Naive B cell (primary cell): ENCODE results near the gene COPZ2. TPM values are rescaled to one million over a fixed set of nuclear protein-coding genes. Genes with fewer than 3 reads are reported as not detected.

ENCODE experiments used
- ATAC-seq, 2 donors: fragments of 150-1000 bp; cut with Tn5 transposase; 2 replicates each; pipeline ENCODE4 v1.10.0; 2021; ENCODE audit warnings: low read depth in 2 of 2, mild to moderate bottlenecking in 2 of 2, moderate library complexity in 2 of 2
- DNase-seq: peaks from one replicate; pipeline ENCODE4 v3.0.0; 2022
- H3K27ac Mint-ChIP-seq, 6 donors: one replicate each; pipeline ENCODE4 v1.8.0; 2020 to 2022; ENCODE audit warnings: mild to moderate bottlenecking in 6 of 6, mixed read lengths in 6 of 6, moderate library complexity in 5 of 6, inconsistent platforms in 2 of 6
- H3K27me3 Mint-ChIP-seq, 3 donors: one replicate each; pipeline ENCODE4 v1.8.0; 2021 to 2022; ENCODE audit warnings: mixed read lengths in 3 of 3, mild to moderate bottlenecking in 1 of 3
- H3K36me3 Mint-ChIP-seq, 2 donors: one replicate each; pipeline ENCODE4 v1.8.0; 2020 to 2022; ENCODE audit warnings: mixed read lengths in 2 of 2, inconsistent platforms in 1 of 2, mild to moderate bottlenecking in 1 of 2
- H3K4me1 Mint-ChIP-seq, 3 donors: one replicate each; pipeline ENCODE4 v1.8.0; 2020 to 2022; ENCODE audit warnings: mixed read lengths in 3 of 3, inconsistent platforms in 1 of 3, mild to moderate bottlenecking in 1 of 3, moderate library complexity in 1 of 3
- H3K4me3 Mint-ChIP-seq, 8 donors: one replicate each; pipeline ENCODE4 v1.8.0; 2020 to 2022; ENCODE audit warnings: mild to moderate bottlenecking in 8 of 8, mixed read lengths in 8 of 8, moderate library complexity in 8 of 8, inconsistent platforms in 2 of 8
- H3K9me3 Mint-ChIP-seq, 7 donors: one replicate each; pipeline ENCODE4 v1.8.0; 2020 to 2022; ENCODE audit warnings: mixed read lengths in 7 of 7, mild to moderate bottlenecking in 5 of 7, inconsistent platforms in 2 of 7, moderate library complexity in 1 of 7
- polyA plus RNA-seq, 6 donors: library from polyadenylated mRNA; unstranded; fragments of 300-500 nt; fragmentation: Illumina TruSeq; gene quantifications; one replicate each; pipeline ENCODE4 v1.2.3, GENCODE V29; 2021; ENCODE audit warnings: low read depth in 6 of 6

The COPZ2 gene
- polyA plus RNA-seq, 6 donors from 2014 or later: 0.81 to 2.5 (median 1.6) TPM; not detected in 1

DNA sequence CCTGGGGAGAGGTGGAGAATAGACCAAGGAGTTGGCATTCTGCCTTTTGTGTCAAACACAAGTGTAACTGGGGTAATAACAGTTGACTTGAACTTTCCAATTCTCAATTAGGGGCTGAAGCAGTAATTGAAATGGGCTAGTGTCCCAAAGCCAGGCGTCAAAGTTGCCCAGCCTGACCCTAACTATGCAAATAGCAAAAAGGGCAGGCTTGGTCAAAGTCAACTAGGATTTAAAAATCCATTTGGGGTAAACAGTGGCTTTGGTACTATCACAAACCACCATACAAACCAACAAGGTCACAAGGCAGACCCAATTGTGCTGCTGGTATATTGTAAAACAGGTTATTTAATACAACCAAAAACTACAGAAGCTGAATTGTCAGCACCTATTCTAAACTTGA lies 28.6 kb upstream of the COPZ2 start:
- DNase-seq (no peak), ATAC-seq (no peak)
- H3K4me3 Mint-ChIP-seq: no peak overlapping the region
- no peaks in the 10 kb centered on the region for H3K4me1 Mint-ChIP-seq
- peaks cover 0 to 8% of the 10 kb centered on the region in 2 donors for H3K36me3 Mint-ChIP-seq
- H3K27ac Mint-ChIP-seq: no peak overlapping the region
- no peaks in the 10 kb centered on the region for H3K27me3 Mint-ChIP-seq
- H3K9me3 Mint-ChIP-seq: no peaks in the 10 kb centered on the region

- H3K9me3 Mint-ChIP-seq: no peaks in the 10 kb centered on the region
- peak overlapping the region in 1 of 6 donors; percentile 26 for H3K27ac Mint-ChIP-seq
- H3K27me3 Mint-ChIP-seq: no peaks in the 10 kb centered on the region
- ATAC-seq: no peak
- H3K36me3 Mint-ChIP-seq: peaks cover 5 to 18% of the 10 kb centered on the region in 2 donors
- peaks cover 2 to 4% (median 3%) of the 10 kb centered on the region in 3 donors for H3K4me1 Mint-ChIP-seq
- DNase-seq: no peak
- no peak overlapping the region for H3K4me3 Mint-ChIP-seq
These were observed 27.0 kb upstream of the COPZ2 start for GRCh38 chr17:48064638-48065037.

GRCh38 chr17:48062273-48062672 lies 24.7 kb upstream of the COPZ2 start:
- DNase-seq (no peak), ATAC-seq (no peak)
- H3K4me1 Mint-ChIP-seq: peaks cover 4 to 6% (median 5%) of the 10 kb centered on the region in 3 donors
- peak overlapping the region in 1 of 6 donors; percentile 66 for H3K27ac Mint-ChIP-seq
- no peaks in the 10 kb centered on the region for H3K9me3 Mint-ChIP-seq
- H3K4me3 Mint-ChIP-seq: no peak overlapping the region
- peaks cover 18 to 19% of the 10 kb centered on the region in 2 donors for H3K36me3 Mint-ChIP-seq
- no peaks in the 10 kb centered on the region for H3K27me3 Mint-ChIP-seq

DNA sequence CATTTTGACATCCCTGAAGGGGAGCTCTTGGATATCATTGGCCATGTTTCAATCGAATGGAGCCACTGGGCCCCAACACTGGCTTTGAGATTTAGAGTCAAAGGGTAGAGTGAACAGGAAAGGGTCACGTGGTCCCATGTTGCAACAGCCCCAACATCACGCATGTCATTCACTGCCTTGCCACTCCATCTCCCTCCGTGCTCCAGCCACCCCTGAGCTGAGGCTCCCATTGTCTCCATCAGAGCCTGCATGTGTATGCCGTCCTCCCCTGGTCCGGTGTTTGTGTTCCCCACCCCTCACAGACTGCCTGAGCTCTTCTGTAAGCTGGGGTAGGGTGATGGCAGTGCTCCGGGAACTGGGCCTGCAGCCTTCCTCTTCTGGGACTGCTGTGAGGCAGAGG lies 22.7 kb upstream of the COPZ2 start:
- Mint-ChIP-seq H3K27ac (no peak overlapping the region), H3K4me1 (peaks cover 20 to 23% (median 22%) of the 10 kb centered on the region in 3 donors), H3K9me3 (no peaks in the 10 kb centered on the region), H3K36me3 (peaks cover 14 to 30% of the 10 kb centered on the region in 2 donors), H3K27me3 (no peaks in the 10 kb centered on the region), H3K4me3 (no peak overlapping the region)
- ATAC-seq (no peak), DNase-seq (no peak)

GRCh38 chr17:48059125-48059668 lies 21.6 kb upstream of the COPZ2 start:
- DNase-seq: no peak

GRCh38 chr17:48058393-48059124 lies 21.0 kb upstream of the COPZ2 start:
- peaks cover 14 to 30% of the 10 kb centered on the region in 2 donors for H3K36me3 Mint-ChIP-seq
- H3K9me3 Mint-ChIP-seq: no peaks in the 10 kb centered on the region
- H3K4me3 Mint-ChIP-seq: peak overlapping the region in 1 of 8 donors; percentile 35
- ATAC-seq (no peak), DNase-seq (no peak)
- H3K27ac Mint-ChIP-seq: peak overlapping the region in 1 of 6 donors; percentile 72
- peaks cover 26 to 31% (median 31%) of the 10 kb centered on the region in 3 donors for H3K4me1 Mint-ChIP-seq
- no peaks in the 10 kb centered on the region for H3K27me3 Mint-ChIP-seq

More at GRCh38 chr17:48059125-48059668, 21.6 kb upstream of the COPZ2 start:
- Mint-ChIP-seq H3K27ac (peak overlapping the region in 2 of 6 donors; percentile 61 to 72), H3K27me3 (no peaks in the 10 kb centered on the region), H3K9me3 (no peaks in the 10 kb centered on the region), H3K4me1 (peaks cover 25 to 28% (median 27%) of the 10 kb centered on the region in 3 donors), H3K36me3 (peaks cover 14 to 30% of the 10 kb centered on the region in 2 donors), H3K4me3 (peak overlapping the region in 1 of 8 donors; percentile 35)
- no peak for ATAC-seq

DNA sequence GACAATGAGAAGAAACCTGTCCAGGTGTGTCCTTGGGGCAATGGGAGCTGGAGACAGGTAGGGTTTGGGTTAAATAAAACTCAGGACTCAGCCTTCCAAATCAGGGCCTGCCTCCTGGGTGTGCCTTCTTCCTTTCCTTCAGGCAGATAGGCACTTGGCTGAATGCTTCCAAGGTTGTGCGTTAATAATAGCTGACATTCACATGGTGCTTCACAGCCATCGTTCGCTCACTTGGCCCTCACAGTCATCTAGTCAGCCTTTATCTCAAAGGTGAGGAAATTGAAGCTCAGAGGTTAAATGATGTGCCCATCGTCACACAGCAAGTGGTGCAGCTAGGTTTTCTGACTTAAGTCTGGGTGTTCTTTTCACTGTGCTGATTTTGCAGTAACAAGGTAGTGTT lies 20.0 kb upstream of the COPZ2 start:
- peaks cover 14 to 30% of the 10 kb centered on the region in 2 donors for H3K36me3 Mint-ChIP-seq
- ATAC-seq (no peak), DNase-seq (no peak)
- H3K27me3 Mint-ChIP-seq: no peaks in the 10 kb centered on the region
- H3K27ac Mint-ChIP-seq: peak overlapping the region in 1 of 6 donors; percentile 14
- peaks cover 32 to 41% (median 40%) of the 10 kb centered on the region in 3 donors for H3K4me1 Mint-ChIP-seq
- H3K4me3 Mint-ChIP-seq: no peak overlapping the region
- no peaks in the 10 kb centered on the region for H3K9me3 Mint-ChIP-seq

DNA sequence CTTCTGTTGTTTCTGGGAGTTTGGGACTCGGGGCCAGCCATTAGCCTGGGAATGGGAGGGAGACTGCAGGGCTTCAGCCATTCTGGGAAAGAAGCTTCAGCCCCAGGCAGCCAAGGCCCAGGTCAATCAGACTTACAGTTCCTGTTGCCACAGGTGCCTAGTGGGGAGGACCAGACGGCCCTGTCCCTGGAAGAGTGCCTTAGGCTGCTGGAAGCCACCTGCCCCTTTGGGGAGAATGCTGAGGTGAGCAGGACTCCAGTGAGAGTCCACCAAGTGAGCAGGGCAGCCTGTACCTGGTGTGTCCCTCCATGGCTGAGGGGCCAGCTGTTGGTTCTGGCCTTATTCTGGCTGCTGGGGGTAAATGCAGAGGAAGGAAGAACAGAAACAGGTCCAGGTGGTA lies 19.3 kb upstream of the COPZ2 start:
- Mint-ChIP-seq H3K27me3 (no peaks in the 10 kb centered on the region), H3K36me3 (peaks cover 14 to 30% of the 10 kb centered on the region in 2 donors), H3K4me1 (peaks cover 38 to 48% (median 48%) of the 10 kb centered on the region in 3 donors), H3K4me3 (no peak overlapping the region), H3K9me3 (no peaks in the 10 kb centered on the region), H3K27ac (peak overlapping the region in 4 of 6 donors; percentile 10 to 86 (median 58))
- ATAC-seq (no peak), DNase-seq (no peak)

- peaks cover 40 to 53% (median 53%) of the 10 kb centered on the region in 3 donors for H3K4me1 Mint-ChIP-seq
- peaks cover 10 to 30% of the 10 kb centered on the region in 2 donors for H3K36me3 Mint-ChIP-seq
- DNase-seq (no peak), ATAC-seq (no peak)
- peak overlapping the region; percentile 0 to 91 (median 51) for H3K27ac Mint-ChIP-seq
- H3K27me3 Mint-ChIP-seq: no peaks in the 10 kb centered on the region
- H3K4me3 Mint-ChIP-seq: peak overlapping the region in 4 of 8 donors; percentile 16 to 66 (median 52)
- H3K9me3 Mint-ChIP-seq: no peaks in the 10 kb centered on the region
These were observed 18.7 kb upstream of the COPZ2 start for GRCh38 chr17:48056246-48056745.

DNA sequence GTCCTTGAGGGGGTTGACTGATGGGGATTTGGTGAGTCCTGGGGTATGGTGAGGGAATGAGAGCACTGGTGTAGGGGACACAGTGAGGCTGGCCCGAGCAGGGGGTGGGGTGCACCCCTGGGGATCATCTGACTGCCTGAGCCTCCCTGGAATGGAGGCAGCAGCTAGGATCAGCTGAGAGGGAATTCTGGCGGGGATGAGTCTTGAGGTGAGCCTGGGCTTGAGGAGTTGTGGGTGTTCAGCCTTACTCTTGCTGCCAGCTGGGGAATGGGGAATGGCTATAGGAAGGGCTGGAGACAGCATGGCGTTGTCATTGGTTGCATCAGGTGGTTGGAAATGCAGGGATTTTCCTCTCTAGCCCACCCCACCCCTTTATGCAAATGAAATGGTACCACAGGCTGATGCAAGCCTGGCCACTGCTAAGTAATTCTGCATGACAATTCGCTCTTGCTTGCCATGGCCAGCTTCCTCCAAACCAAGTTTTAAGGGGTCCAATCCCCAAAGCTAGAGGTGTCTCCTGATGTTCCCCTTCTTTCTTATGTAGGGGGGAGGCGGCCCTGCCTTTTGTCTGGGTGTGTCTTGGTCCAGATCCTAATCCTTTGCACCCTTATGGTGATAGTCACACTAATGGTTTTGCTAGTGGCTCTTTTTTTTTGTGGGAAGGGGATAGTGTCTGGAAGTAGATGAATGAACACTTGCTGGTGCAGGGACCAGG lies 18.1 kb upstream of the COPZ2 start:
- no peaks in the 10 kb centered on the region for H3K27me3 Mint-ChIP-seq
- H3K4me1 Mint-ChIP-seq: peaks cover 42 to 60% (median 59%) of the 10 kb centered on the region in 3 donors
- peaks cover 6 to 30% of the 10 kb centered on the region in 2 donors for H3K36me3 Mint-ChIP-seq
- H3K4me3 Mint-ChIP-seq: peak overlapping the region; percentile 28 to 84 (median 62)
- H3K27ac Mint-ChIP-seq: peak overlapping the region; percentile 29 to 91 (median 82)
- peak; percentile 70 to 73 for ATAC-seq
- H3K9me3 Mint-ChIP-seq: no peaks in the 10 kb centered on the region
- DNase-seq: no peak

DNA sequence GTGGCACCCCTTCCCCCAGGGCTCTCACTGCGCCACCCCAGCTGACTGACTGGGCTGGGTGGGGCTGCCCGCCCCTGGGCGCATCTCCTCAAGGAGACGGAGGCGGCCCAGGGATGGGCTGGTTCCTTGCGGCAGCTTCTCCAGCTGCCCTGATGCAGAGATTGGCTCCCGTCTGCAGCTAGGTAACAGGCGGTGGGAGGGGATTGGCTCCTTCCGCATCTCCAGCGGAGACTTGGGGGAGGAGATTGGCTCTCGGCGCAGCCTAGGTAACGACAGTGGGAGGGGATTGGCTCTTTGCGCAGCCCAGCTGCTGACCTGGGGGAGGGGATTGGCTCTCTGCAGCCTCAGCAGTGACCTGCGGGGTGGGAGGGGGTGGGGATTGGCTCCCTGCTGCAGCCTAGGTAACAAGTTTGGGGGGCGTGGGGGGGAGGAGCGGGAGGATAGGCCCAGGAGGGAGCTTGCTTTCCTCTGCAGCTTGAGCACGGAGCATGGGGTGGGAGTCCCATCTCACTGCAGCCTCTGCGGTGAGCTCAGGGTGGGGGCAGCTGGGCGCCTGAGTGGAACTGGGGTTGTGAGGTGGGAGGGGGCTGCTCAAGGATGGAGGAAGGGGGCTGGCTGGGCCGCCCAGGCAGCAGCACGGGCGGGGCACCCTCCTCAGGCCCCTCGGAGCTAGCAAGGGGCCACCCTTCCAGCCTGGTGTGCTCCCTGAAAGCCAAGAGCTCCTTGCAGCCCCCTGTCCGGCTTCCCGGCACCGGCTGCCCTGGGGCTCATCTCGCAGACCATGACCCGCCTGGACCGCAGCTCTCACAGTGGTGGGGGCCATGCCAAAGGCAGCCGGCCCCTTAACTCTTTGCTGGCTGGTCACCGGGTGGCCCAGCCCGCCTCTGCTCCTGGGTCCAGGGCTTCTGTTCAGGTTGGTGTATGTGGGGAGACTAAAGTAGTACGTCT lies 16.9 kb upstream of the COPZ2 start:
- peak overlapping the region in 3 of 8 donors; percentile 45 to 66 (median 59) for H3K4me3 Mint-ChIP-seq
- peak overlapping the region in 4 of 6 donors; percentile 15 to 86 (median 54) for H3K27ac Mint-ChIP-seq
- no peaks in the 10 kb centered on the region for H3K9me3 Mint-ChIP-seq
- H3K27me3 Mint-ChIP-seq: no peaks in the 10 kb centered on the region
- no peak for DNase-seq
- no peak for ATAC-seq
- peaks cover 47 to 66% (median 66%) of the 10 kb centered on the region in 3 donors for H3K4me1 Mint-ChIP-seq
- H3K36me3 Mint-ChIP-seq: peaks cover 0 to 23% of the 10 kb centered on the region in 2 donors

- no peaks in the 10 kb centered on the region for H3K9me3 Mint-ChIP-seq
These were observed 16.2 kb upstream of the COPZ2 start for GRCh38 chr17:48053758-48054237.

More at GRCh38 chr17:48053758-48054237, 16.2 kb upstream of the COPZ2 start:
- H3K4me3 Mint-ChIP-seq: peak overlapping the region in 2 of 8 donors; percentile 53 to 56
- ATAC-seq (no peak), DNase-seq (no peak)
- H3K36me3 Mint-ChIP-seq: peaks cover 0 to 16% of the 10 kb centered on the region in 2 donors
- no peaks in the 10 kb centered on the region for H3K27me3 Mint-ChIP-seq
- peak overlapping the region in 3 of 6 donors; percentile 47 to 62 (median 54) for H3K27ac Mint-ChIP-seq
- H3K4me1 Mint-ChIP-seq: peaks cover 53 to 73% (median 72%) of the 10 kb centered on the region in 3 donors
